WTC11 (cell line): ENCODE measurements around the gene DKK3.

ENCODE experiments used
- CTCF ChIP-seq: fragments of 200-600 bp; IDR thresholded peaks from 2 replicates; pipeline ENCODE4 v1.8.0; 2022; ENCODE audit warnings: antibody characterized with exemption
- E2F1 ChIP-seq: sonication (generic); formaldehyde crosslinking; IDR thresholded peaks from 2 replicates; pipeline ENCODE4 v1.8.0; 2022; ENCODE audit warnings: mild to moderate bottlenecking, missing genetic modification reagents
- ELF4 ChIP-seq: sonication (generic); formaldehyde crosslinking; IDR thresholded peaks from 2 replicates; pipeline ENCODE4 v1.8.1; 2022; ENCODE audit warnings: low read depth, mild to moderate bottlenecking, moderate library complexity, missing genetic modification reagents
- FOXP1 ChIP-seq: sonication (generic); formaldehyde crosslinking; IDR thresholded peaks from 2 replicates; pipeline ENCODE4 v1.8.0; 2022; ENCODE audit warnings: missing genetic modification reagents, mild to moderate bottlenecking, moderate library complexity, borderline replicate concordance
- NR1H2 ChIP-seq: sonication (generic); formaldehyde crosslinking; IDR thresholded peaks from 2 replicates; pipeline ENCODE4 v1.9.0; 2021; ENCODE audit warnings: mild to moderate bottlenecking, moderate library complexity, missing genetic modification reagents
- ZBTB43 ChIP-seq: sonication (generic); formaldehyde crosslinking; IDR thresholded peaks from 2 replicates; pipeline ENCODE4 v1.8.1; 2023; ENCODE audit warnings: mild to moderate bottlenecking, missing genetic modification reagents
- ZNF423 ChIP-seq: fragments of 250-450 bp; sonication (Bioruptor Pico); IDR thresholded peaks from 2 replicates; pipeline ENCODE4 v2.1.2; 2022; ENCODE audit warnings: mild to moderate bottlenecking, moderate library complexity

- TF ChIP-seq NR1H2 (CRISPR knock-in tag) (no peak), CTCF (no peak), ELF4 (CRISPR knock-in tag) (no peak), ZBTB43 (no peak), ZNF423 (no peak), E2F1 (CRISPR knock-in tag) (no peak), FOXP1 (CRISPR knock-in tag) (no peak)
Measured at GRCh38 chr11:11998091-11998781, 10.2 kb downstream of the DKK3 start.
